Measurements from ENCODE around the gene POLQ.

POLQ gene

GRCh38 chr3:121490161-121490560 is 55.6 kb downstream of the POLQ start:
- no peak overlapping the region for H3K4me3 ChIP-seq
- TF ChIP-seq, protein P1, sequence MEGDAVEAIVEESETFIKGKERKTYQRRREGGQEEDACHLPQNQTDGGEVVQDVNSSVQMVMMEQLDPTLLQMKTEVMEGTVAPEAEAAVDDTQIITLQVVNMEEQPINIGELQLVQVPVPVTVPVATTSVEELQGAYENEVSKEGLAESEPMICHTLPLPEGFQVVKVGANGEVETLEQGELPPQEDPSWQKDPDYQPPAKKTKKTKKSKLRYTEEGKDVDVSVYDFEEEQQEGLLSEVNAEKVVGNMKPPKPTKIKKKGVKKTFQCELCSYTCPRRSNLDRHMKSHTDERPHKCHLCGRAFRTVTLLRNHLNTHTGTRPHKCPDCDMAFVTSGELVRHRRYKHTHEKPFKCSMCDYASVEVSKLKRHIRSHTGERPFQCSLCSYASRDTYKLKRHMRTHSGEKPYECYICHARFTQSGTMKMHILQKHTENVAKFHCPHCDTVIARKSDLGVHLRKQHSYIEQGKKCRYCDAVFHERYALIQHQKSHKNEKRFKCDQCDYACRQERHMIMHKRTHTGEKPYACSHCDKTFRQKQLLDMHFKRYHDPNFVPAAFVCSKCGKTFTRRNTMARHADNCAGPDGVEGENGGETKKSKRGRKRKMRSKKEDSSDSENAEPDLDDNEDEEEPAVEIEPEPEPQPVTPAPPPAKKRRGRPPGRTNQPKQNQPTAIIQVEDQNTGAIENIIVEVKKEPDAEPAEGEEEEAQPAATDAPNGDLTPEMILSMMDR (IDR thresholded peaks at IDR 0.05) = no peak
- no peak for DNase-seq (ENCODE audit: low spot score)
- no peak overlapping the region for H3K27ac ChIP-seq

DNA sequence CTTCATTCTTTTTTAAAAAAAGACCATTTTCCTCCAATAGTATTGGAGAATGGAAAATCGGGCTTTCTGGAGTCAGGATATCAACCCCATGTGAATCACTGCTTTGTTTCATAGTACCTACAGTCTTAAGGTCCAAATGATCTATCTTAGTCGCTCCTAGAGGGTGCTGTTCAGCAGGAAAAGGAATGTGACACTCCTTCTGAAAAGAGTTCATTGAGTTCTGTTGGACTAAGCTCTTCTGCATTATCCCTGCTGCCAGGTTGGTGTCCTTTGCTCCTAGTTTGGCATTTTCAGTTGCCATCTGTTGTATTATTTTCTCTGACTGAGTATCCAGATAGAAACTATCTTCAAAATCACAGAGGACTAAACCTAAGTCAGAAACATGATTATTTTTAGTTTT is 57.2 kb downstream of the POLQ start:
- no peak for DNase-seq (ENCODE audit: low spot score)
- TF ChIP-seq, protein P1 (IDR thresholded peaks at IDR 0.05) = no peak
- H3K27ac ChIP-seq = no peak overlapping the region
- no peak overlapping the region for H3K4me3 ChIP-seq

DNA sequence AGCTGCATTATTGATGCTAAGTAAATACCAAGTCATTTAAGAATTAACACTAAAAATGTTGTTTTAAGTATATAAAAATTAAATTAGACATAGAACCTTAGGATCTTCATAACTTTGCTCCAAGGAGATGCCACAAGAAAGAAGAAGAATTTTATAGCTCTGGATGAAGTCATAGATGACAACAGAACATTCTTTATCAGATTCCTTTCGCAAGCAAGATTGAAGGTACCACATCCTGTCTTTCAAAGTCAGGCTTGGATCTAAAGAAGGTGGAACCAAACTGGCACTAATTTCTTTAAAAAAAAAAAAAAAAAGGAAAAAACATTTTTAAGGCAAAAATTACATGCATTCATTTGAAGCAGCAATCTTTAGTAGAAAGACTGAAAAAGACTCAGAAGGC is 62.5 kb downstream of the POLQ start:
- no peak overlapping the region for H3K27ac ChIP-seq
- H3K4me3 ChIP-seq = no peak overlapping the region
- TF ChIP-seq, protein P1 (IDR thresholded peaks at IDR 0.05) = no peak
- DNase-seq (ENCODE audit: low spot score) = no peak

GRCh38 chr3:121482660-121483059 is 63.1 kb downstream of the POLQ start:
- no peak for DNase-seq (ENCODE audit: low spot score)
- Histone ChIP-seq H3K27ac (no peak overlapping the region), H3K4me3 (no peak overlapping the region)
- TF ChIP-seq, protein P1 (IDR thresholded peaks at IDR 0.05) = no peak

DNA sequence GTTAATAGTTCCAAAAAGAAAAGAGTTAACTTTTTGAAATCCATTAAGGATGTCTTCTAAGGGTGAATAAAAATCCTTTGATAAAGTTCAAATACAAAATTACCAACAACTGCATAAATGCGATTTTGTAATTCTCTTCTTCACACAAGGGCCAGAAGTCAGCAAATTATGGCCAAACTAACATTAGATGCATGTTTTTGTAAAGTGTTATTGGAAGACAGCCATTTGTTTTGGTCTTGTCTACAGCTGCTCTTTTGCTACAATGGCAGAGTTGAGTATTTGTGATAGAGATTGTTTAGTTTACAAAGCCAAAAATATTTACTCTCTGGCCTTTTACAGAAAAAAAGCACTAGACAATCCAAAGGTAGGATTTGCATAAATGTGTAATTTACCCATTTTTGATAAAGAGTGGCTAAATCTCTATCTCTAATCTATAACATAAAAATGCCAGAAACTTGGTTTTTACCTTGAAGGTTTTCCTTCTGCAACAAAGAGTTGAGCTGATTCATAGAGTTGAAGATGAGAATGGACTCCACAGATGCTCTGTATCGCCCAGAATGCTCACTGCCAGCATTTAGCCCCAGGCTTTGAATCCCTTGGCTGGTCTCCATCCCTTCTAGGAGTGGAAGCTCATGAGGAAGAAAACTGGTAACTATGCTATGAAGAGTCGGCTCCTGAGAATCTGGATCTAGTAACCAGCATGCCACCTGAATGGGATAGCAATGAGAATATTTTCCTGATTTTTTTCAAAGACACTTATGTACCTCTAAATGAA is 64.5 kb downstream of the POLQ start:
- no peak overlapping the region for H3K4me3 ChIP-seq
- TF ChIP-seq, protein P1 (IDR thresholded peaks at IDR 0.05) = no peak
- H3K27ac ChIP-seq = no peak overlapping the region
- DNase-seq (ENCODE audit: low spot score) = no peak

GRCh38 chr3:121477589-121477988 is 68.2 kb downstream of the POLQ start:
- Histone ChIP-seq H3K4me3 (no peak overlapping the region), H3K27ac (no peak overlapping the region)
- no peak for DNase-seq (ENCODE audit: low spot score)
- TF ChIP-seq, protein P1 (IDR thresholded peaks at IDR 0.05) = no peak

DNA sequence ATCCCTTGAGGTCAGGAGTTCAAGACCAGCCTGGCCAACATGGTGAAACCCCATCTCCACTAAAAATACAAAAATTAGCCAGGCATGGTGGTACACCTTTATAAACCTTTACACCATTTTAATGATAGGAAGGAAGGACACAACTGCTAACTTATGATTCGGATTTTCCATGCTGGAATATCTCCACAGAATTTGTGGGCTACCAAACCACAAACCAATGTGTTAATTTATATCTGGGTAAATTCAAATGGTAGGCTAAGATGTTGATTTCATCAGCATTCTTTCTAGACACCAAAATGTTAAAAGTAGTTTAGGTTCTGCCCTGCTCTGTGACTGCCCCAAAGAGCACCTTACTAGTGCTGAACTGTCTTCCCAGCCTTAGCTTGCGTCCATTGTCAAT is 72.8 kb downstream of the POLQ start:
- no peak overlapping the region for H3K4me3 ChIP-seq
- TF ChIP-seq, protein P1 (IDR thresholded peaks at IDR 0.05) = no peak
- H3K27ac ChIP-seq = no peak overlapping the region
- DNase-seq (ENCODE audit: low spot score) = no peak

All from coronary artery (tissue), 2 donors.